Measurements from ENCODE around the gene CSRP1.
A peak's percentile ranks its signal among the peaks of the same experiment; 100 is the strongest.
"Not testable (repeated sequence)": the region's sequence is repeated elsewhere in the genome, so short reads cannot be mapped to it uniquely, and the experiment has no call there.

The CSRP1 gene

GRCh38 chr1:201493757-201494617 is 12.9 kb downstream of the CSRP1 start:
- 69 to 73% methylated on average over 9 to 12 of the region's 15 CpGs for WGBS, 2 experiments (ENCODE audit: insufficient coverage in 2 of 2)
- peaks cover 12% of the 10 kb centered on the region for H3K36me3 ChIP-seq (ENCODE audit: control insufficient read depth, insufficient read depth, low read length)
- peaks cover 48% of the 10 kb centered on the region for H3K4me1 ChIP-seq (ENCODE audit: control insufficient read depth, insufficient read depth, low read length, poor library complexity, severe bottlenecking)
- peak overlapping the region; percentile 91 for H3K27ac ChIP-seq (ENCODE audit: low read depth, low read length, severe bottlenecking)
- H3K4me3 ChIP-seq (ENCODE audit: extremely low read depth, insufficient read depth, low read length, poor library complexity, severe bottlenecking) = no peak overlapping the region
- H3K9me3 ChIP-seq (ENCODE audit: control insufficient read depth, low read length) = no peaks in the 10 kb centered on the region

DNA sequence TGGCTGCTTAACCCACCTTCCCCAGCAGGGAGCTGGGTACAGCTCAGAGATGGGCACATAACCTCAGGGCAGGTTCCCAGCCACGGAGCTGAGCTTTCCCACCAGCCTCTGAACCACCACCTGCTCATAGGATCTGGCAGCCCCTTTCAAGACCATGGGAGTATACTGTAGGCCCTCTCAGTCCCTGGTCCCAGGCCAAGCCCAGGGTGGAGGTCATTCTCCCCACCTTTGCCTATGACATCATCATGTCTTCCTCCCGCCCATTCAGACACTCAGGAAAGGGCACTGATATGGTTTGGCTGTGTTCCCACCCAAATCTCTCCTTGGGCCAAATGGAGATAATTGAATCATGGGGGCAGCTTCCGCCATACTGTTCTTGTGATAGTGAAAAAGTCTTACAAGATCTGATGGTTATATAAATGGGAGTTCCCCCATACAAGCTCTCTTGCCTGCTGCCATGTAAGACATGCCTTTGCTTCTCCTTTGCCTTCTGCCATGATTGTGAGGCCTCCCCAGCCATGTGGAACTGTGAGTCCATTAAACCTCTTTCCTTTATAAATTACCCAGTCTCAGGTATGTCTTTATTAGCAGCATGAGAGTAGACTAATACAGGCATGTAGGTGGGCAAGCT is 13.8 kb downstream of the CSRP1 start:
- Histone ChIP-seq H3K27ac (ENCODE audit: low read depth, low read length, severe bottlenecking) (peak overlapping the region; percentile 91), H3K36me3 (ENCODE audit: control insufficient read depth, insufficient read depth, low read length) (peaks cover 12% of the 10 kb centered on the region), H3K4me1 (ENCODE audit: control insufficient read depth, insufficient read depth, low read length, poor library complexity, severe bottlenecking) (peaks cover 48% of the 10 kb centered on the region)
- H3K9me3 ChIP-seq (ENCODE audit: control insufficient read depth, low read length); H3K4me3 ChIP-seq (ENCODE audit: extremely low read depth, insufficient read depth, low read length, poor library complexity, severe bottlenecking): not testable (repeated sequence)
- 94 to 100% methylated on average over 2 to 3 of the region's 3 CpGs for WGBS, 2 experiments (ENCODE audit: insufficient coverage in 2 of 2)

DNA sequence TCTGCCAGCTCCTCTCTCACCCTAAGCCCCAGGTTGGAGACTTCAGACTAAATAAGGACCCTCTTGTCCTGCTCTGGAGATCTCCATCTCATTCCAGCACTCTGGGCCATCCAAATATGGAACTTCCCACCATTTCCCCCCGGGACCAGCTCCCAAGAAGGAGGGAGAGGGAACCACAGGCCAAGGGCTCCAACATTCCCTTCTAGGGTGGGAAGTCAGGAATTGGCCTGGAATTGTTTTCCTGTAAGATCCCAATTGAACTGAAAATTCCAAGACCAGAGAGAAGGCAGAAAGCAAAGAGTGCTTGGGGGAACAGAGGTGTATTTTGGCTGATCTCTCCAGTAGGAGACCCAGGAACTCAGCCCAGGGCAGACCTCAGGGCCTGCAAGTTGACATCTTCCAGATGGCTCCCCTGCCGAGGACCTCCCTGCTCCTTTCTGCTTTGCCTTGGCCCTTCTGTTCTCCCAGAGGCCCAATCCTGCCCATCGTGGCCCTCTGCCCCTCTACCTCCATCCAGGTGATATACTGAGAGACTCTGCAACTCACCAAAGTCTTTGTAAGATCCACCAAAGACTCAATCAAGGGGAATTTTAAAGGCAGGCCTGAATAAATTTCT is 14.9 kb downstream of the CSRP1 start:
- peaks cover 14% of the 10 kb centered on the region for H3K36me3 ChIP-seq (ENCODE audit: control insufficient read depth, insufficient read depth, low read length)
- peaks cover 48% of the 10 kb centered on the region for H3K4me1 ChIP-seq (ENCODE audit: control insufficient read depth, insufficient read depth, low read length, poor library complexity, severe bottlenecking)
- no peak overlapping the region for H3K4me3 ChIP-seq (ENCODE audit: extremely low read depth, insufficient read depth, low read length, poor library complexity, severe bottlenecking)
- no peaks in the 10 kb centered on the region for H3K9me3 ChIP-seq (ENCODE audit: control insufficient read depth, low read length)
- peak overlapping the region; percentile 41 for H3K27ac ChIP-seq (ENCODE audit: low read depth, low read length, severe bottlenecking)
- WGBS, 2 experiments (ENCODE audit: insufficient coverage in 2 of 2) = 81 to 84% methylated on average over 2 to 3 of the region's 3 CpGs

GRCh38 chr1:201490708-201491131 is 16.2 kb downstream of the CSRP1 start:
- Histone ChIP-seq H3K27ac (ENCODE audit: low read depth, low read length, severe bottlenecking) (no peak overlapping the region), H3K4me3 (ENCODE audit: extremely low read depth, insufficient read depth, low read length, poor library complexity, severe bottlenecking) (no peak overlapping the region), H3K9me3 (ENCODE audit: control insufficient read depth, low read length) (no peaks in the 10 kb centered on the region), H3K36me3 (ENCODE audit: control insufficient read depth, insufficient read depth, low read length) (peaks cover 12% of the 10 kb centered on the region), H3K4me1 (ENCODE audit: control insufficient read depth, insufficient read depth, low read length, poor library complexity, severe bottlenecking) (peaks cover 50% of the 10 kb centered on the region)
- 88 to 90% methylated on average over 2 of the region's 3 CpGs for WGBS, 2 experiments (ENCODE audit: insufficient coverage in 2 of 2)

DNA sequence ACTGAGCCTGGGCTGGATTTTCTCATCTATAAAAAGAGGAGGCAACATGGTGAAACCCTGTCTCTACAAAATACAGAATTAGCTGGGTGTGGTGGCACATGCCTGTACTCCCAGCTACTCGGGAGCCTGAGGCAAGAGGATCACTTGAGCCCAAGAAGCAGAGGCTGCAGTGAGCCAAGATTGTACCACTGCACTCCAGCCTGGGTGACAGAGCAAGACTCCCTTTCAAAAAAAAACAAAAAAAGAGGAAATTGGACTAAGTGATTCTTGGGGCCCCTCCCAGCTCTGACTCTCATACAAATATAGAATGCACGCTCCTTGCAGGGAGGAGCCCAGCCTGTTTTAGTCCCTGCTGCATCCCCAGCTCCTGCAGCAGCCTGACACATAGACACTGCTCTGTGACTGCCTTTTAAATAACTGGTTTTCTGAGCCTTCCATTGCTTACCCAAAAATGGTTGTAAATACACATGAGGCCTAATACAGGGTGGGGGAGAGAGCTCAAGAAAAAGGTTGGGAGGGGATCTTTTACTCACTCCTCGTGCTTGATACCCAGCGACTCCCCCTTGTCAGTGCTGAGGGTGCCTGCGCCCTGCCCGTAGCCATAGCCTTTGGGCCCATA is 17.2 kb downstream of the CSRP1 start:
- Histone ChIP-seq H3K36me3 (ENCODE audit: control insufficient read depth, insufficient read depth, low read length) (peaks cover 12% of the 10 kb centered on the region), H3K27ac (ENCODE audit: low read depth, low read length, severe bottlenecking) (no peak overlapping the region), H3K4me1 (ENCODE audit: control insufficient read depth, insufficient read depth, low read length, poor library complexity, severe bottlenecking) (peaks cover 44% of the 10 kb centered on the region), H3K9me3 (ENCODE audit: control insufficient read depth, low read length) (no peaks in the 10 kb centered on the region), H3K4me3 (ENCODE audit: extremely low read depth, insufficient read depth, low read length, poor library complexity, severe bottlenecking) (no peak overlapping the region)
- WGBS, 2 experiments (ENCODE audit: insufficient coverage in 2 of 2) = 94 to 95% methylated on average over 6 of the region's 6 CpGs

- 91 to 92% methylated on average over 7 to 10 of the region's 12 CpGs for WGBS, 2 experiments (ENCODE audit: insufficient coverage in 2 of 2)
- Histone ChIP-seq H3K9me3 (ENCODE audit: control insufficient read depth, low read length) (no peaks in the 10 kb centered on the region), H3K36me3 (ENCODE audit: control insufficient read depth, insufficient read depth, low read length) (peaks cover 15% of the 10 kb centered on the region), H3K4me1 (ENCODE audit: control insufficient read depth, insufficient read depth, low read length, poor library complexity, severe bottlenecking) (peaks cover 36% of the 10 kb centered on the region), H3K27ac (ENCODE audit: low read depth, low read length, severe bottlenecking) (no peak overlapping the region), H3K4me3 (ENCODE audit: extremely low read depth, insufficient read depth, low read length, poor library complexity, severe bottlenecking) (no peak overlapping the region)
Measured at GRCh38 chr1:201488830-201489589, 17.9 kb downstream of the CSRP1 start.

DNA sequence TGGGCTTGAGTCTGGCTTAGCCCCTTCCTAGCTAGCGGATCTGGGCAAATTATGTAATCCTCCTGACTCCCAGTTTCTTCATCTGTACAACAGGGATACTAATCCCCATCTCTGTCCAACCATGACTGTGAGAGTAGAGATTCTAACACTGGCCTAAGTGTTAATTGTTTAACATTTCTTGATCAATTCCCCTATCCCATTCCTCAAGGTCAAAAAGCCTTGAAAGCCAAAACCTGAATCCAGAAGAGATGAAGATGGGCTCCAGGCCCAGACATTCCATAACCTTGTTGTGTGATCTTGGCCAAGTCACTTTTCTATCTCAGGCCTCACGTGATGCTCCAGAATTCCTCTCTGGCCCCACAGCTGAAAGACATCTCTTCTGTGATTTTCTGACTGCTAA is 19.2 kb downstream of the CSRP1 start:
- no peak overlapping the region for H3K4me3 ChIP-seq (ENCODE audit: extremely low read depth, insufficient read depth, low read length, poor library complexity, severe bottlenecking)
- H3K36me3 ChIP-seq (ENCODE audit: control insufficient read depth, insufficient read depth, low read length) = peaks cover 11% of the 10 kb centered on the region
- WGBS, 2 experiments (ENCODE audit: insufficient coverage in 2 of 2) = 79 to 86% methylated on average over 2 of the region's 2 CpGs
- H3K27ac ChIP-seq (ENCODE audit: low read depth, low read length, severe bottlenecking) = no peak overlapping the region
- H3K9me3 ChIP-seq (ENCODE audit: control insufficient read depth, low read length) = no peaks in the 10 kb centered on the region
- peaks cover 29% of the 10 kb centered on the region for H3K4me1 ChIP-seq (ENCODE audit: control insufficient read depth, insufficient read depth, low read length, poor library complexity, severe bottlenecking)

DNA sequence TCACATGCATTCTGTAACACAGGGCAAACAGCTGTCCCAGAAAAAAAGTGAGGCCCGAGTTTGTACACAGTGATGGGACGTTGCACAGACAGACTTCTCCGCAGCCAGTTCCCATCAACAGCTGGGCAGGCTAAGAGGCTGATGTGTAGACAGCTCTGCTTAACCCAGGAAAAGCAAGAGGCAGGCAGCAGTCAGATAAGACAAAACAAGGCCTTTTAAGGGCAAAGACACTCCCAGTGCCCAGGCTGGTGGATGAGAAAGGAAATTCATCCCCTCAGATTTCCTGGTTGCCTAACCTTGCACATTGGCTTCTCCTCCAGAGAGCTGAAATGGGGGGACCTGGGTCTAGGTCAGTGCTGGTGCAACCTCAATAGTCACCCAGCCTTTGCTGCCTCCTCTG is 20.7 kb downstream of the CSRP1 start:
- H3K36me3 ChIP-seq (ENCODE audit: control insufficient read depth, insufficient read depth, low read length) = peaks cover 6% of the 10 kb centered on the region
- peak overlapping the region; percentile 24 for H3K27ac ChIP-seq (ENCODE audit: low read depth, low read length, severe bottlenecking)
- H3K4me1 ChIP-seq (ENCODE audit: control insufficient read depth, insufficient read depth, low read length, poor library complexity, severe bottlenecking) = peaks cover 23% of the 10 kb centered on the region
- no peak overlapping the region for H3K4me3 ChIP-seq (ENCODE audit: extremely low read depth, insufficient read depth, low read length, poor library complexity, severe bottlenecking)
- no peaks in the 10 kb centered on the region for H3K9me3 ChIP-seq (ENCODE audit: control insufficient read depth, low read length)
- WGBS, 2 experiments (ENCODE audit: insufficient coverage in 2 of 2) = 72 to 75% methylated on average over 3 of the region's 3 CpGs

- Histone ChIP-seq H3K4me1 (ENCODE audit: control insufficient read depth, insufficient read depth, low read length, poor library complexity, severe bottlenecking) (peaks cover 30% of the 10 kb centered on the region), H3K4me3 (ENCODE audit: extremely low read depth, insufficient read depth, low read length, poor library complexity, severe bottlenecking) (no peak overlapping the region), H3K9me3 (ENCODE audit: control insufficient read depth, low read length) (no peaks in the 10 kb centered on the region), H3K36me3 (ENCODE audit: control insufficient read depth, insufficient read depth, low read length) (peaks cover 6% of the 10 kb centered on the region), H3K27ac (ENCODE audit: low read depth, low read length, severe bottlenecking) (peak overlapping the region; percentile 36)
- WGBS, 2 experiments (ENCODE audit: insufficient coverage in 2 of 2) = 94 to 95% methylated on average over 3 of the region's 4 CpGs
Measured at GRCh38 chr1:201485184-201485774, 21.6 kb downstream of the CSRP1 start.
